ENCODE data around the gene TRIM40. TPM values are rescaled to one million over a fixed set of nuclear protein-coding genes. Genes with fewer than 3 reads are reported as not detected.

TRIM40 gene
- total RNA-seq, 1 donor from 2014 or later = not detected

DNA sequence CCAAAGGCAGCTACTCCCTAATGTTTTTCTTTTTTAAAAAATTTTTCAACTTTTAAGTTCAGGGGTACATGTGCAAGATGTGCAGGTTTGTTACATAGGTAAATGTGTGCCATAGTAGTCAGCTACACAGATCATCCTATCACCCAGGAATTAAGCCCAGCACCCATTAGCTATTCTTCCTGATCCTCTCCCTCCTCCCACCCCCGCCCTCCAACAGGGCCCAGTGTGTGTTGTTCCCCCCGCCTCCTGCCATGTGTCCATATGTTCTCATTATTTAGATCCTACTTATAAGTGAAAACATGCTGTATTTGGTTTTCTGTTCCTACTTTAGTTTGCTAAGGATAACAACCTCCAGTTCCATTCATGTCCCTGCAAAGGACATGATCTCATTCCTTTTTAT lies 39.8 kb downstream of the TRIM40 start:
- peaks cover 83% of the 10 kb centered on the region for H3K27me3 Mint-ChIP-seq

DNA sequence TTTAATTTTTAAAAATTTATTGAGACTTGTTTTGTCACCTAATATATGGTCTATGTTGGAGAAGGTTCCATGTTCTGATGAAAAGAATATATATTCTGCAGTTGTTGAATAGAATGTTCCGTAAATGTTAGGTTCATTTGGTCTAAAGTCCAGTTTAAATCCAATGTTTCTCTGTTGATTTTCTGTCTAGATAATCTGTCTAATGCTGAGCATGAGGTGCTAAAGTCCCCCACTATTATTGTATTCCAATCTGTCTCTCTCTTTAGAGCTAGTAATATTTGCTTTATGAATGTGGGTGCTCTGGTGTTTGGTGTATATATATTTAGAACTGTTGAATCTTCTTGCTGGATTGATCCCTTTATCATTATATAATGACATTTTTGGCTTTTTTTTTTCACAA lies 42.9 kb downstream of the TRIM40 start:
- H3K27me3 Mint-ChIP-seq = peaks cover 60% of the 10 kb centered on the region
- no peak overlapping the region for H3K27ac Mint-ChIP-seq
- TF ChIP-seq, protein P1, sequence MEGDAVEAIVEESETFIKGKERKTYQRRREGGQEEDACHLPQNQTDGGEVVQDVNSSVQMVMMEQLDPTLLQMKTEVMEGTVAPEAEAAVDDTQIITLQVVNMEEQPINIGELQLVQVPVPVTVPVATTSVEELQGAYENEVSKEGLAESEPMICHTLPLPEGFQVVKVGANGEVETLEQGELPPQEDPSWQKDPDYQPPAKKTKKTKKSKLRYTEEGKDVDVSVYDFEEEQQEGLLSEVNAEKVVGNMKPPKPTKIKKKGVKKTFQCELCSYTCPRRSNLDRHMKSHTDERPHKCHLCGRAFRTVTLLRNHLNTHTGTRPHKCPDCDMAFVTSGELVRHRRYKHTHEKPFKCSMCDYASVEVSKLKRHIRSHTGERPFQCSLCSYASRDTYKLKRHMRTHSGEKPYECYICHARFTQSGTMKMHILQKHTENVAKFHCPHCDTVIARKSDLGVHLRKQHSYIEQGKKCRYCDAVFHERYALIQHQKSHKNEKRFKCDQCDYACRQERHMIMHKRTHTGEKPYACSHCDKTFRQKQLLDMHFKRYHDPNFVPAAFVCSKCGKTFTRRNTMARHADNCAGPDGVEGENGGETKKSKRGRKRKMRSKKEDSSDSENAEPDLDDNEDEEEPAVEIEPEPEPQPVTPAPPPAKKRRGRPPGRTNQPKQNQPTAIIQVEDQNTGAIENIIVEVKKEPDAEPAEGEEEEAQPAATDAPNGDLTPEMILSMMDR (conservative IDR thresholded peaks at IDR 0.05) = no peak
- no peaks in the 10 kb centered on the region for H3K4me1 Mint-ChIP-seq (ENCODE audit: unreplicated experiment)
- DNase-seq (ENCODE audit: extremely low spot score, unreplicated experiment) = no peak
- no peaks in the 10 kb centered on the region for H3K9me3 Mint-ChIP-seq
- no peak overlapping the region for H3K4me3 Mint-ChIP-seq
- H3K36me3 Mint-ChIP-seq = no peaks in the 10 kb centered on the region

More for the DNA sequence above, 39.8 kb downstream of the TRIM40 start:
- no peaks in the 10 kb centered on the region for H3K36me3 Mint-ChIP-seq
- H3K27ac Mint-ChIP-seq = no peak overlapping the region
- no peak overlapping the region for H3K4me3 Mint-ChIP-seq
- H3K4me1 Mint-ChIP-seq (ENCODE audit: unreplicated experiment) = no peaks in the 10 kb centered on the region
- H3K9me3 Mint-ChIP-seq = no peaks in the 10 kb centered on the region
- DNase-seq (ENCODE audit: extremely low spot score, unreplicated experiment) = no peak
- TF ChIP-seq, protein P1 (conservative IDR thresholded peaks at IDR 0.05) = no peak

DNA sequence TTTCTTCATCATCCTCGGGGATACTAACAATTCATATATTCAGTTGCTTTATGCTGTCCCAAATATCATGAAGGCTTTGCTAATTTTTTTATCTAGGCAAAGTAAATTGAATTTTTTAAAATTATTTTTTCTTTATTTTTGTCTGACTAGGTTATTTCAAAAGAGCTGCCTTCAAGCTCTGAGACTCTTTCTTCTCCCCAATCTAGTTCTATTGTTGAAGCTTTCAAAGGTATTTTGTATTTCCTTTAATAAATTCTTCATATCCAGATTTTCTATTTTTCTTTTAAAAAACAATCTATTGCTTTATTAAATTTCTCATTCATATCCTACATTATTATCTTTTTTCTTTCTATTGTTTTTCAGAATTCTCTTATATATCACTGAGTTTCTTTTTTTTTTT lies 44.2 kb downstream of the TRIM40 start:
- Mint-ChIP-seq H3K27ac (no peak overlapping the region), H3K36me3 (peaks cover 7% of the 10 kb centered on the region), H3K9me3 (no peaks in the 10 kb centered on the region), H3K4me3 (no peak overlapping the region), H3K4me1 (ENCODE audit: unreplicated experiment) (no peaks in the 10 kb centered on the region), H3K27me3 (peaks cover 47% of the 10 kb centered on the region)
- TF ChIP-seq, protein P1 (conservative IDR thresholded peaks at IDR 0.05) = no peak
- DNase-seq (ENCODE audit: extremely low spot score, unreplicated experiment) = no peak

DNA sequence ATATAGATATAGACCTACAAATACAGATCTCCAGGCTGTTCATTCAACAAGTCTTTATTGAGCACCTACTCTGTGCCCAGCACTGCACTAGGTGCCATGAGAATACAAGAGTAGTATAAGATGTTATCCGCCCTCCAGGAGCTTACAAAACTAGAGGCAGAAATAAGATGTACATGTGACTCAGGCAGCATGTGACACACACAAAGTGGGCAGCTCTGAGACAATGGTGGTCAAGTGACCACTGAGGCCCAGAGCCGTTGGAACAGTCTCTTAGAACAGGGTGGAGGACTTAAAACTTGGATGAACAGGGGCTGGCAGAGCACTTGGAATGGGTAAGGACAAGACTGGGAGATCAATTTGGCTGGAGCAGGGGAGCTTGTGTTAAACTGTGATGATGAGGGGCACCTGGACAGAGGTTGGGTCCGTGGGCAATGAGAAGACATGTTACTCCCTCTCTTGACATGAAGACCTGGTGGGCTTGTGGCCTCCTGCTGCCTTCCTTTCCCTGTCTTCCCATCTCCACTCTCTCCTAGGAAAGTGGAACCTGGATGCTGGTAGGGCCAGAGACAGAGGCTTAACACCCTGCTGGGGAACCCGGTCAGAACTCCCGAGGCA lies 48.6 kb downstream of the TRIM40 start:
- H3K36me3 Mint-ChIP-seq = peaks cover 33% of the 10 kb centered on the region
- TF ChIP-seq, protein P1 (conservative IDR thresholded peaks at IDR 0.05) = no peak
- H3K9me3 Mint-ChIP-seq = no peaks in the 10 kb centered on the region
- H3K27ac Mint-ChIP-seq = no peak overlapping the region
- no peaks in the 10 kb centered on the region for H3K4me1 Mint-ChIP-seq (ENCODE audit: unreplicated experiment)
- H3K4me3 Mint-ChIP-seq = no peak overlapping the region
- DNase-seq (ENCODE audit: extremely low spot score, unreplicated experiment) = no peak
- H3K27me3 Mint-ChIP-seq = peaks cover 8% of the 10 kb centered on the region

DNA sequence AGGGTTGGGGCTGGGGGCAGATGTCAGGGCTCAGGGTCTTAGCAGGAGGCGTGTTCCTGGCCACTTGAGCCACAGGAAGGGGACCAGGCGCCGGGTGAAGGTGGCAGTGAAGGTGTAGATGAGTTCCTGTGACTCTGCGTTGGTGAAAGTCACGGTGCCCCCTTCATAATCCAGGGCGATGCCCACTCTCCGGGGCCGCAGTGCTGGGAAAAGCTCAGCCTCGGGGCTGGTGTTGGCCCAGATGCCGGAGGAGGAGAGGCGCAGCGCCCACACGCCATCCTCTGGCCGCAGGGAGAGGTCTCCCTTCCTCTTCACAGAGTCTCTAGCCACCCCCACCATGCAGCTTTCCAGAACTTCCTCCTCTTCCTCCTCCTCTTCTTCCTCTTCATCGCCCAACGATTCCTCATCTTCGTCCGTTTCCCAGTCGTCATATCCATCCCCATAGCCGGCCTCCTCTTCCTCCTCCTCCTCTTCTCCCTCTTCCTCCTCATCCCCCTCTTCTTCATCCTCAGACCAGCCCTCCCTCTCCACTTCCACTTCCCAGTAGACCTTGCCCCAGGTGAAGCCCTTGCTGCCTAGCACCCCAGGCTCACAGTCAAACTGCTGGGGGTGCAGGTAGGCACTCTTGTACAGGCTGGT lies 50.0 kb downstream of the TRIM40 start:
- H3K27me3 Mint-ChIP-seq = peaks cover 2% of the 10 kb centered on the region
- no peaks in the 10 kb centered on the region for H3K9me3 Mint-ChIP-seq
- H3K4me1 Mint-ChIP-seq (ENCODE audit: unreplicated experiment) = no peaks in the 10 kb centered on the region
- DNase-seq (ENCODE audit: extremely low spot score, unreplicated experiment) = no peak
- TF ChIP-seq, protein P1 (conservative IDR thresholded peaks at IDR 0.05) = no peak
- no peak overlapping the region for H3K27ac Mint-ChIP-seq
- no peak overlapping the region for H3K4me3 Mint-ChIP-seq
- H3K36me3 Mint-ChIP-seq = peaks cover 44% of the 10 kb centered on the region
